ENCODE measurements around the gene BTBD16. TPM values are rescaled to one million over a fixed set of nuclear protein-coding genes. Genes with fewer than 3 reads are reported as not detected.

BTBD16 gene
- total RNA-seq, 3 donors from 2014 or later: 0.29 TPM; not detected in 2

DNA sequence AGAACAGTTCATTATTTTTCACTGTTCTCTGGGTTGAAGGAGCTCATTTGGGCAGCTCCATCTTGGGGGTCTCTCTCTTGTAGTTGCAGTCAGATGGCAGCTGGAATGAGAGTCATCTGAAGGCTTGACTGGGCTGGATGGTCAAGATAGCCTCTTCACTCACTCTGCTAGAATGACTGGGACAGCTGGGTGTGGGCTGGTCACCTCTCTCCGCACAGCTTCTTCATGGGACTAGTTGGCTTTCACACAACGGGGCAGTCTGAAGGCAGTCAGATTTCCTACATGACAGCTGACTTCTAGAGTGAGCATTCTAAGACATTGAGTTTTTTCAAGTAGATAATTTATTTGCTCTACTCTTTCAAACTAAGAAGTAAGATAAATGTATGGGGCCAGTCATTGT lies 116.5 kb downstream of the BTBD16 start:
- Histone ChIP-seq H3K36me3 (no peaks in the 10 kb centered on the region), H3K27me3 (no peaks in the 10 kb centered on the region), H3K9me3 (no peaks in the 10 kb centered on the region), H3K27ac (no peak overlapping the region), H3K4me1 (no peaks in the 10 kb centered on the region), H3K4me3 (no peak overlapping the region)
- no peak for DNase-seq (ENCODE audit: low spot score in 2 of 2)
- intact Hi-C loops (cut with DNase I; ENCODE audit: low total_unique reads): no loop called here
- TF ChIP-seq POLR2A (IDR thresholded peaks at IDR 0.05) (no peak), CTCF (IDR thresholded peaks at IDR 0.05) (no peak), POLR2AphosphoS5 (IDR thresholded peaks at IDR 0.05) (no peak)

Other genes starting within 250 kb of the BTBD16 start
- gene PLEKHA1, start 103.4 kb downstream of the BTBD16 start, total RNA-seq: 10 to 100 TPM; 24.2 to 38.9 (median 26.2) TPM
- not detected for gene ARMS2, start 183.4 kb downstream of the BTBD16 start, total RNA-seq
- 100 to 1,000 TPM; 116 to 347 (median 152) TPM for gene HTRA1, start 190.3 kb downstream of the BTBD16 start, total RNA-seq

All from breast epithelium (tissue), 4 donors.